Cardiac fibroblast (primary cell): ENCODE measurements around the gene RASGRP2.

Source experiments
- DNase-seq, 2 donors: peaks; one replicate each; pipeline versions ENCODE4 v3.0.0 to v3.0.0-alpha.2; 2010; ENCODE audit warnings: low read depth in 2 of 2
- H3K4me3 ChIP-seq, 2 donors: replicated peaks in 1 of 2; 1 replicate in 1 of 2; 2 replicates in 1 of 2; pipeline ENCODE4 v1.5.1; 2011; ENCODE audit warnings: low read depth in 2 of 2, low read length in 2 of 2, mild to moderate bottlenecking in 2 of 2, moderate library complexity in 1 of 2
- CTCF ChIP-seq: IDR thresholded peaks from one replicate; pipeline ENCODE4 v1.5.1; 2011; ENCODE audit warnings: low read depth, mild to moderate bottlenecking, low read length, inconsistent platforms

The RASGRP2 gene

GRCh38 chr11:64694821-64695365 is 49.0 kb downstream of the RASGRP2 start:
- TF ChIP-seq CTCF, result no peak

GRCh38 chr11:64694026-64694755 is 49.8 kb downstream of the RASGRP2 start:
- no peak overlapping the region for H3K4me3 ChIP-seq
- no peak for TF ChIP-seq CTCF

More at GRCh38 chr11:64694821-64695365, 49.0 kb downstream of the RASGRP2 start:
- no peak overlapping the region for H3K4me3 ChIP-seq
- DNase-seq, result no peak

GRCh38 chr11:64692764-64693331 is 51.1 kb downstream of the RASGRP2 start:
- DNase-seq, result no peak
- TF ChIP-seq CTCF, result no peak
- H3K4me3 ChIP-seq, result no peak overlapping the region

More at GRCh38 chr11:64694026-64694755, 49.8 kb downstream of the RASGRP2 start:
- DNase-seq, result no peak

GRCh38 chr11:64691543-64691942 is 52.4 kb downstream of the RASGRP2 start:
- no peak for DNase-seq
- no peak for TF ChIP-seq CTCF
- no peak overlapping the region for H3K4me3 ChIP-seq

- no peak overlapping the region for H3K4me3 ChIP-seq
- no peak for TF ChIP-seq CTCF
- DNase-seq, result no peak
Observed at GRCh38 chr11:64690235-64690634, 53.7 kb downstream of the RASGRP2 start.

- H3K4me3 ChIP-seq, result peak overlapping the region; percentile 32 to 42
- peak; percentile 91 for TF ChIP-seq CTCF
- DNase-seq, result peak; percentile 87
Observed at GRCh38 chr11:64688534-64688982, 55.4 kb downstream of the RASGRP2 start.
